HFFc6 (cell line): ENCODE data around the gene NAE1. TPM values are rescaled to one million over a fixed set of nuclear protein-coding genes. Genes with fewer than 3 reads are reported as not detected.

Experiments
- DNase-seq: peaks from one replicate; pipeline ENCODE4 v3.0.0-alpha.2; 2018
- H3K27ac Mint-ChIP-seq: 2 replicates; pipeline ENCODE4 v1.8.0; 2020; ENCODE audit warnings: mild to moderate bottlenecking, mixed read lengths
- H3K27me3 Mint-ChIP-seq: 2 replicates; pipeline ENCODE4 v1.8.0; 2021; ENCODE audit warnings: mild to moderate bottlenecking, moderate library complexity, mixed read lengths; ENCODE audit not compliant: insufficient read depth
- H3K36me3 Mint-ChIP-seq: 2 replicates; pipeline ENCODE4 v1.8.0; 2021; ENCODE audit warnings: low read depth, mixed read lengths
- H3K4me1 Mint-ChIP-seq: 2 replicates; pipeline ENCODE4 v1.8.0; 2020; ENCODE audit warnings: low read depth, mixed read lengths
- H3K4me3 Mint-ChIP-seq: 2 replicates; pipeline ENCODE4 v1.8.0; 2020; ENCODE audit warnings: mild to moderate bottlenecking, moderate library complexity, mixed read lengths
- H3K9me3 Mint-ChIP-seq: 2 replicates; pipeline ENCODE4 v1.8.0; 2020; ENCODE audit warnings: mild to moderate bottlenecking, mixed read lengths
- total RNA-seq, 6 experiments: library from RNA; stranded (reverse); fragmentation: NEBNext Ultra II Directional; extraction: Animal tissue kit (Norgen Biotek cat#: 25700); gene quantifications; 2 replicates in 1 of 6; 3 replicates in 5 of 6; pipeline ENCODE4 v1.2.3, GENCODE V29; 2021
- TF ChIP-seq, protein P1 (sequence below): fragments of 200-600 bp; sonication (generic); IDR thresholded peaks from 2 replicates; pipeline ENCODE4 v1.5.0; 2021; ENCODE audit warnings: antibody characterized with exemption, mild to moderate bottlenecking

NAE1 gene
- total RNA-seq, 6 experiments from 2014 or later: 47.3 to 57.5 (median 53.8) TPM

DNA sequence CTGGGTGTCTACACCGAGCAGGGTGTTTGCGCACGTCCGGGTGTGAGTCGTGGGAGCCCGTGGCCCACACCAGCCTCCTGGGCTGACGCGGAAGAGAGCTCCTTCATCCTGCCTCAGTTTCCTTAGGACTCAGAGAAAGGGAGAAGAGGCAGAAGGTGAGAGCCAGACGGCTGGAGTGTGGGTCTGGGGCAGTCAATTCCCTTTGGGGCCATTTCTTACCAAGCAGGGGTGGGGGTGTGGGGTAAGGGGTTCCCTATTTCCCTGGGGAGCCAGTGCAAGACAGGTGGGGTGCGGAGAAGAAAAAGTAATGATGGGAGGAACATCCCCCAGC, 14.3 kb upstream of the NAE1 start:
- H3K9me3 Mint-ChIP-seq: no peaks in the 10 kb centered on the region
- TF ChIP-seq, protein P1, sequence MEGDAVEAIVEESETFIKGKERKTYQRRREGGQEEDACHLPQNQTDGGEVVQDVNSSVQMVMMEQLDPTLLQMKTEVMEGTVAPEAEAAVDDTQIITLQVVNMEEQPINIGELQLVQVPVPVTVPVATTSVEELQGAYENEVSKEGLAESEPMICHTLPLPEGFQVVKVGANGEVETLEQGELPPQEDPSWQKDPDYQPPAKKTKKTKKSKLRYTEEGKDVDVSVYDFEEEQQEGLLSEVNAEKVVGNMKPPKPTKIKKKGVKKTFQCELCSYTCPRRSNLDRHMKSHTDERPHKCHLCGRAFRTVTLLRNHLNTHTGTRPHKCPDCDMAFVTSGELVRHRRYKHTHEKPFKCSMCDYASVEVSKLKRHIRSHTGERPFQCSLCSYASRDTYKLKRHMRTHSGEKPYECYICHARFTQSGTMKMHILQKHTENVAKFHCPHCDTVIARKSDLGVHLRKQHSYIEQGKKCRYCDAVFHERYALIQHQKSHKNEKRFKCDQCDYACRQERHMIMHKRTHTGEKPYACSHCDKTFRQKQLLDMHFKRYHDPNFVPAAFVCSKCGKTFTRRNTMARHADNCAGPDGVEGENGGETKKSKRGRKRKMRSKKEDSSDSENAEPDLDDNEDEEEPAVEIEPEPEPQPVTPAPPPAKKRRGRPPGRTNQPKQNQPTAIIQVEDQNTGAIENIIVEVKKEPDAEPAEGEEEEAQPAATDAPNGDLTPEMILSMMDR: no peak
- H3K4me3 Mint-ChIP-seq: no peak overlapping the region
- no peaks in the 10 kb centered on the region; the same call in 1 of the 2 replicates for H3K4me1 Mint-ChIP-seq
- no peak for DNase-seq
- H3K27me3 Mint-ChIP-seq: peaks cover 68% of the 10 kb centered on the region
- H3K36me3 Mint-ChIP-seq: no peaks in the 10 kb centered on the region
- no peak overlapping the region for H3K27ac Mint-ChIP-seq

DNA sequence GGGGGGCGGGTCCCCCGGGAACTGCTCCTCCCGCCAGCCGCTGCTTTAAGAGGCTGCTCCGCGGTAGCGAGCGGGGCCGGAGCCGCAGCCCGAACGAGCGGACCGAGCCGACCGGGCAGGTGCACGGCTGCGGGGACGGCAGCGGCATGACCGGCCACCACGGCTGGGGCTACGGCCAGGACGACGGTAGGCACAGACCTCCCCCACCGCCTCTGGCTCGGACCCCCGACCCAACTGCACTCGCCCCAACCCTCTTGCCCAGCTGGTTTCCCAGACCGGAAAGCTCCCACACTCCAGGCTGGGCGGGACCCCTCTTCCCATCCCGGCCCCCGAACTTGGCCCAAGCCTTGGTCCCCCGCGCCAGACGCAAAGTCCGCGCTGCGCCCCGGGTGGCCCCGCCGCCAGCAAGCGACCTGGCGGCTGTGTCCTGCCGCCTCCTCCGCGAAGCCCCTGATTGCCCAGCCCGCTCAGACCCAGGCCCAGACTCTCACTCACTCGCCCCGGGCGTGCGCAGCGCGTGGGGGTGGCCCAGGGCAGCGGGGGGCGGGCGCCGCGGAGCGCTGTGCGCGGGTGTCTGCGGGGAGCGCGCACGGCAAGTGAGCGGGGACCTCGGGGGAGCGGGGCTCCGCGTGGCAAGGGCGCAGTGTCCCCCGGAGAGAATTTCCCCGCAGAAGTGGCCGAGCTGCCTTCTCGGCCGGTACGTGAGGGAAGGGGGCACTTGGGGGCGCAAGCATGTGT, 13.7 kb upstream of the NAE1 start, which contains the start of gene CA7:
CA7 (plus strand) TSS at position 73 of the 738 bp plus-strand sequence; CDS start at position 147, 74 bp downstream.
- Mint-ChIP-seq H3K4me1 (no peaks in the 10 kb centered on the region; the same call in 1 of the 2 replicates), H3K4me3 (no peak within 1 kb of the TSS; the same call in 1 of the 2 replicates), H3K9me3 (no peaks in the 10 kb centered on the region), H3K27me3 (peaks cover 70% of the 10 kb centered on the region), H3K27ac (no peak within 1 kb of the TSS), H3K36me3 (no peaks in the 10 kb centered on the region)
- no peak for DNase-seq
- TF ChIP-seq, protein P1: no peak

DNA sequence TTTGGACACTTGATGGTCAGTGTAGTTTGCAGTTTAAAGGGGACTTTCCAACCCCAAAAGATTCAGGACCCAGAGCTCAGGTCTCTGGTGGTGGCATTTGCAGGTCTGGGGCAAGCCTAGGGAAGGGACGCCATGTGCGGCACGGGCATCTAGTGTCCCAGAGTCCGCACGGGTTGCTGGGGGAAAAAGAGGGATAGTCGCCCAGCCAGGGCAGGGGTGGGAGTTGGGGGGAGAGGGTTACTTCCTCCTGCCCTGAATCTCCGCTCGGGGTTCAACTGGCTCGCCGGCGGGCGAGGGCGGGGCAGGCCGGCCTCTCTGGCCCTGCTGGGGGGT, 13.2 kb upstream of the NAE1 start:
- no peak for DNase-seq
- no peaks in the 10 kb centered on the region for H3K9me3 Mint-ChIP-seq

DNA sequence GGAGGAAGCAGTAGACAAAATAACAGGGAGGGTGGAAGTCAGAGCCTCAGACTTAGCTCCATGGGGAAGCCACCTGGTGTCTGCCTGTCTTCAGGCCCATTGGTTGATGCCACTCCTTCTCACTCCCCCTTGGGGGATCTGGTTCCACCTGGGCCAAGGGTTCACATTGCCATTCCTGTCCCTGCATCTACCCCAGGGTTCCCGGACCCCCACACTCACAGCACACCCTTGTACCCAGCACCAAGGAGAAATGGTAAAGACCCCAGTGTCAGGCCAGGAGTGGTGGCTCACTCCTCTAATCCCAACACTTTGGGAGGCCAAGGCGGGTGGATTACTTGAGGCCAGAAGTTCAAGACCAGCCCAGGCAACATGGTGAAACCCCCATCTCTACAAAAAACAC, 12.4 kb upstream of the NAE1 start:
- peaks cover 71% of the 10 kb centered on the region for H3K27me3 Mint-ChIP-seq
- TF ChIP-seq, protein P1: no peak
- H3K27ac Mint-ChIP-seq: no peak overlapping the region
- DNase-seq: no peak
- 0 out of 2 replicates have a peak, but pooled peaks cover 5% of the 10 kb centered on the region for H3K36me3 Mint-ChIP-seq
- no peaks in the 10 kb centered on the region; the same call in 1 of the 2 replicates for H3K4me1 Mint-ChIP-seq
- H3K4me3 Mint-ChIP-seq: no peak overlapping the region
- peaks cover 6% of the 10 kb centered on the region for H3K9me3 Mint-ChIP-seq

More for the DNA sequence above, 13.2 kb upstream of the NAE1 start:
- Mint-ChIP-seq H3K4me1 (no peaks in the 10 kb centered on the region; the same call in 1 of the 2 replicates), H3K36me3 (no peaks in the 10 kb centered on the region), H3K4me3 (no peak overlapping the region; the same call in 1 of the 2 replicates), H3K27ac (no peak overlapping the region), H3K27me3 (peaks cover 70% of the 10 kb centered on the region)
- TF ChIP-seq, protein P1: no peak

DNA sequence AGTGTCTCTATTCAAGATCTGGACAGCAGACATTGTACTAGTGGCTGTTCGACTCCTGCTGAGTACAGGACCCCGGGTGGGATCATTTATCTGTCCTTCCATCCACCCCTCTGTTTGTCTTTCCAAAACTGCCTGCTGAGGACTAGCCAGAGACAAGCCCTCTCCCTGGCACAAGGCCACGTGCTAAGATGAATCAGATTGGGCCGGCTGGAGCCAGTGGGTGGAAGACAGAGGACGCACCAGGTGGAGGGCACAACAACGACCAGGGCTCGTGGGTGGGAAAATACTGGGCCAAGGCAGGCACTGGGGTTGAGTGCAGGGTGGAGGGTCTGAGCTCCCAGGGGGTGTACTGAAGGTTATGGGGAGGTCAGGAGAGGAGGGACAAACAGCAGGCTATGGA, 12.0 kb upstream of the NAE1 start:
- H3K4me3 Mint-ChIP-seq: no peak overlapping the region
- no peak for DNase-seq

More for the DNA sequence above, 12.0 kb upstream of the NAE1 start:
- peaks cover 69% of the 10 kb centered on the region for H3K27me3 Mint-ChIP-seq
- 0 out of 2 replicates have a peak, but pooled peaks cover 6% of the 10 kb centered on the region for H3K36me3 Mint-ChIP-seq
- peaks cover 8% of the 10 kb centered on the region for H3K9me3 Mint-ChIP-seq
- no peaks in the 10 kb centered on the region; the same call in 1 of the 2 replicates for H3K4me1 Mint-ChIP-seq
- H3K27ac Mint-ChIP-seq: no peak overlapping the region
- TF ChIP-seq, protein P1: no peak
